Type B pancreatic cell (in vitro differentiated cells): ENCODE measurements around the gene SLC5A3. TPM values are rescaled to one million over a fixed set of nuclear protein-coding genes. Genes with fewer than 3 reads are reported as not detected.

Source experiments
- DNase-seq: peaks from one replicate; pipeline ENCODE4 v3.0.0; 2021; ENCODE audit warnings: mixed read lengths; ENCODE audit not compliant: unreplicated experiment; ENCODE audit errors: extremely low spot score
- H3K27ac Mint-ChIP-seq: 2 replicates; pipeline ENCODE4 v1.8.0; 2021; ENCODE audit warnings: mild to moderate bottlenecking, mixed read lengths
- H3K27me3 Mint-ChIP-seq: 2 replicates; pipeline ENCODE4 v1.8.0; 2021; ENCODE audit warnings: mixed read lengths
- H3K36me3 Mint-ChIP-seq: 2 replicates; pipeline ENCODE4 v1.8.0; 2021; ENCODE audit warnings: mixed read lengths
- H3K4me1 Mint-ChIP-seq: one replicate; pipeline ENCODE4 v1.8.0; 2021; ENCODE audit warnings: mixed read lengths; ENCODE audit not compliant: unreplicated experiment
- H3K4me3 Mint-ChIP-seq: 2 replicates; pipeline ENCODE4 v1.8.0; 2021; ENCODE audit warnings: mild to moderate bottlenecking, mixed read lengths
- H3K9me3 Mint-ChIP-seq: 2 replicates; pipeline ENCODE4 v1.8.0; 2021; ENCODE audit warnings: mixed read lengths
- CTCF ChIP-seq: fragments of 200-600 bp; sonication (generic); conservative IDR thresholded peaks from 2 replicates; pipeline ENCODE4 v1.5.0; 2021; ENCODE audit warnings: antibody characterized with exemption, mild to moderate bottlenecking
- total RNA-seq: library from RNA; stranded (reverse); gene quantifications from 2 replicates; pipeline ENCODE4 v1.2.1, GENCODE V29; 2021; ENCODE audit warnings: low replicate concordance

SLC5A3 gene
- total RNA-seq, 1 donor from 2014 or later, result 28.8 TPM

- no peak overlapping the region for H3K27ac Mint-ChIP-seq
- H3K4me1 Mint-ChIP-seq, result no peaks in the 10 kb centered on the region
- no peaks in the 10 kb centered on the region for H3K9me3 Mint-ChIP-seq
- TF ChIP-seq CTCF, result no peak
- H3K36me3 Mint-ChIP-seq, result no peaks in the 10 kb centered on the region
- DNase-seq, result no peak
- no peak overlapping the region for H3K4me3 Mint-ChIP-seq
- no peaks in the 10 kb centered on the region for H3K27me3 Mint-ChIP-seq
These were observed 30.6 kb upstream of the SLC5A3 start for GRCh38 chr21:34042735-34043134.

- Mint-ChIP-seq H3K9me3 (no peaks in the 10 kb centered on the region), H3K4me3 (no peak overlapping the region), H3K27ac (no peak overlapping the region), H3K27me3 (no peaks in the 10 kb centered on the region), H3K36me3 (no peaks in the 10 kb centered on the region), H3K4me1 (no peaks in the 10 kb centered on the region)
- DNase-seq, result no peak
- TF ChIP-seq CTCF, result no peak
These were observed 30.0 kb upstream of the SLC5A3 start for GRCh38 chr21:34043333-34043732.

- no peak overlapping the region for H3K4me3 Mint-ChIP-seq
- H3K4me1 Mint-ChIP-seq, result no peaks in the 10 kb centered on the region
- TF ChIP-seq CTCF, result no peak
- H3K9me3 Mint-ChIP-seq, result no peaks in the 10 kb centered on the region
- no peaks in the 10 kb centered on the region for H3K27me3 Mint-ChIP-seq
- H3K36me3 Mint-ChIP-seq, result no peaks in the 10 kb centered on the region
- H3K27ac Mint-ChIP-seq, result no peak overlapping the region
- no peak for DNase-seq
These were observed 26.5 kb upstream of the SLC5A3 start for GRCh38 chr21:34046917-34047316.

GRCh38 chr21:34047835-34048234 lies 25.5 kb upstream of the SLC5A3 start:
- H3K4me1 Mint-ChIP-seq, result no peaks in the 10 kb centered on the region
- TF ChIP-seq CTCF, result no peak
- H3K27ac Mint-ChIP-seq, result no peak overlapping the region
- no peaks in the 10 kb centered on the region for H3K36me3 Mint-ChIP-seq
- H3K27me3 Mint-ChIP-seq, result no peaks in the 10 kb centered on the region
- no peak overlapping the region for H3K4me3 Mint-ChIP-seq
- no peaks in the 10 kb centered on the region for H3K9me3 Mint-ChIP-seq
- no peak for DNase-seq

- no peak overlapping the region for H3K4me3 Mint-ChIP-seq
- H3K27ac Mint-ChIP-seq, result no peak overlapping the region
- no peaks in the 10 kb centered on the region for H3K4me1 Mint-ChIP-seq
- TF ChIP-seq CTCF, result no peak
- DNase-seq, result no peak
- H3K9me3 Mint-ChIP-seq, result no peaks in the 10 kb centered on the region
- H3K36me3 Mint-ChIP-seq, result no peaks in the 10 kb centered on the region
- no peaks in the 10 kb centered on the region for H3K27me3 Mint-ChIP-seq
These were observed 21.2 kb upstream of the SLC5A3 start for GRCh38 chr21:34052171-34052570.

- no peak for TF ChIP-seq CTCF
- H3K27me3 Mint-ChIP-seq, result no peaks in the 10 kb centered on the region
- no peak for DNase-seq
- no peak overlapping the region for H3K27ac Mint-ChIP-seq
- no peaks in the 10 kb centered on the region for H3K9me3 Mint-ChIP-seq
- no peaks in the 10 kb centered on the region for H3K4me1 Mint-ChIP-seq
- H3K36me3 Mint-ChIP-seq, result no peaks in the 10 kb centered on the region
- H3K4me3 Mint-ChIP-seq, result no peak overlapping the region
These were observed 19.1 kb upstream of the SLC5A3 start for GRCh38 chr21:34054259-34054658.
